GM12878 (cell line): ENCODE data around the gene CFAP53. TPM values are rescaled to one million over a fixed set of nuclear protein-coding genes. Genes with fewer than 3 reads are reported as not detected.

Source experiments
- ATF7 ChIP-seq: fragments of 450-650 bp; IDR thresholded peaks from 2 replicates; pipeline ENCODE4 v1.6.1; 2016; ENCODE audit warnings: low read depth, mild to moderate bottlenecking
- BMI1 ChIP-seq: fragments of 450-650 bp; IDR thresholded peaks from 2 replicates; pipeline ENCODE4 v1.6.1; 2016; ENCODE audit warnings: mild to moderate bottlenecking, moderate library complexity, borderline replicate concordance
- CBFB ChIP-seq: IDR thresholded peaks from 2 replicates; pipeline ENCODE4 v1.6.1; 2016; ENCODE audit warnings: antibody characterized with exemption, low read depth
- CBX3 ChIP-seq: fragments of 200-600 bp; sonication (generic); IDR thresholded peaks from 2 replicates; pipeline ENCODE4 v1.6.1; 2016; ENCODE audit warnings: low read depth, borderline replicate concordance
- CBX5 ChIP-seq: sonication (generic); IDR thresholded peaks from 2 replicates; pipeline ENCODE4 v1.6.1; 2016; ENCODE audit warnings: low read depth, moderate library complexity, mild to moderate bottlenecking, inconsistent platforms
- CHD1 ChIP-seq: IDR thresholded peaks from 2 replicates; pipeline ENCODE4 v1.6.1; 2012; ENCODE audit warnings: low read depth, low read length, improper control_type of control experiment
- CREM ChIP-seq: IDR thresholded peaks from 2 replicates; pipeline ENCODE4 v1.6.1; 2014; ENCODE audit warnings: antibody characterized with exemption, low read depth
- HDGF ChIP-seq: fragments of 450-650 bp; IDR thresholded peaks from 2 replicates; pipeline ENCODE4 v1.6.1; 2016; ENCODE audit warnings: antibody characterized with exemption
- KAT2A ChIP-seq: conservative IDR thresholded peaks from 2 replicates; pipeline ENCODE4 v1.6.1; 2011; ENCODE audit warnings: low read depth, low read length; ENCODE audit not compliant: control insufficient read depth
- MEF2B ChIP-seq: fragments of 450-650 bp; IDR thresholded peaks from 2 replicates; pipeline ENCODE4 v1.6.1; 2018; ENCODE audit warnings: mild to moderate bottlenecking, moderate library complexity; ENCODE audit not compliant: partially characterized antibody, poor library complexity, severe bottlenecking
- MXI1 ChIP-seq: fragments of 150-350 bp; IDR thresholded peaks from 2 replicates; pipeline ENCODE4 v1.6.1; 2011; ENCODE audit warnings: low read depth, mild to moderate bottlenecking, inconsistent platforms, low read length, improper control_type of control experiment
- NBN ChIP-seq: fragments of 450-650 bp; IDR thresholded peaks from 2 replicates; pipeline ENCODE4 v1.6.1; 2016
- NFYB ChIP-seq: IDR thresholded peaks from 2 replicates; pipeline ENCODE4 v1.6.1; 2011; ENCODE audit warnings: low read depth, mild to moderate bottlenecking, low read length, improper control_type of control experiment, moderate library complexity; ENCODE audit not compliant: insufficient read depth
- PBX3 ChIP-seq: IDR thresholded peaks from 2 replicates; pipeline ENCODE4 v1.6.1; 2011; ENCODE audit warnings: mild to moderate bottlenecking, low read depth, low read length, moderate library complexity; ENCODE audit not compliant: insufficient replicate concordance
- POLR2AphosphoS2 ChIP-seq: IDR thresholded peaks from 2 replicates; pipeline ENCODE4 v1.6.1; 2011; ENCODE audit warnings: low read depth, mild to moderate bottlenecking, low read length, improper control_type of control experiment, moderate library complexity
- POLR2AphosphoS5 ChIP-seq: IDR thresholded peaks from 2 replicates; pipeline ENCODE4 v1.6.1; 2011; ENCODE audit warnings: mild to moderate bottlenecking, low read length, inconsistent platforms
- RB1 ChIP-seq: fragments of 450-650 bp; formaldehyde crosslinking; IDR thresholded peaks from 2 replicates; pipeline ENCODE4 v1.6.1; 2017; ENCODE audit warnings: mild to moderate bottlenecking, borderline replicate concordance
- RBBP5 ChIP-seq: fragments of 200-600 bp; sonication (generic); conservative IDR thresholded peaks from 2 replicates; pipeline ENCODE4 v1.6.1; 2016
- RFX5 ChIP-seq: IDR thresholded peaks from 2 replicates; pipeline ENCODE4 v1.6.1; 2011; ENCODE audit warnings: low read depth, low read length, improper control_type of control experiment
- RUNX3 ChIP-seq: IDR thresholded peaks from 2 replicates; pipeline ENCODE4 v1.6.1; 2012; ENCODE audit warnings: low read length, inconsistent platforms
- SIN3A ChIP-seq: IDR thresholded peaks from 2 replicates; pipeline ENCODE4 v1.6.1; 2012; ENCODE audit warnings: low read depth, low read length, improper control_type of control experiment
- SIX5 ChIP-seq: IDR thresholded peaks from 2 replicates; pipeline ENCODE4 v1.6.1; 2011; ENCODE audit warnings: mild to moderate bottlenecking, low read depth, low read length, moderate library complexity; ENCODE audit not compliant: severe bottlenecking
- SREBF2 ChIP-seq: IDR thresholded peaks from 2 replicates; pipeline ENCODE4 v1.6.1; 2012; ENCODE audit warnings: mild to moderate bottlenecking, low read length
- STAT3 ChIP-seq: IDR thresholded peaks from 2 replicates; pipeline ENCODE4 v1.6.1; 2011; ENCODE audit warnings: low read depth, low read length, improper control_type of control experiment
- TARDBP ChIP-seq: IDR thresholded peaks from 2 replicates; pipeline ENCODE4 v1.6.1; 2016; ENCODE audit warnings: borderline replicate concordance
- TCF12 ChIP-seq: IDR thresholded peaks from 2 replicates; pipeline ENCODE4 v1.6.1; 2011; ENCODE audit warnings: low read depth, mild to moderate bottlenecking, low read length
- WRNIP1 ChIP-seq: IDR thresholded peaks from 2 replicates; pipeline ENCODE4 v1.6.1; 2011; ENCODE audit warnings: low read depth, low read length, improper control_type of control experiment, borderline replicate concordance
- YY1 ChIP-seq: IDR thresholded peaks from 2 replicates; pipeline ENCODE4 v1.6.1; 2011; ENCODE audit warnings: low read depth, mild to moderate bottlenecking, low read length
- ZNF24 ChIP-seq: fragments of 450-650 bp; IDR thresholded peaks from 2 replicates; pipeline ENCODE4 v1.6.1; 2017; ENCODE audit warnings: antibody characterized with exemption, mild to moderate bottlenecking
- polyA plus RNA-seq, 11 experiments: library from polyadenylated mRNA; depleted of rRNA in 4 of 11; unstranded in 6 of 11; stranded (reverse) in 5 of 11; fragments of >200 nt; fragmentation: Nextera tagmentation in 4 of 11; fragmentation: Illumina TruSeq in 1 of 11; extraction: Ambion mirVana in 4 of 11; extraction: Trizol in 1 of 11; gene quantifications; 1 replicate in 1 of 11; 2 replicates in 10 of 11; pipeline versions ENCODE4 v1.2.1 to v1.2.3, GENCODE V29; 2011 to 2016; ENCODE audit warnings: inconsistent platforms in 2 of 11, missing spikeins in 2 of 11, low read depth in 1 of 11
- total RNA-seq, 4 experiments: library from RNA; depleted of rRNA in 3 of 4; stranded (reverse); fragments of >200 nt in 3 of 4; fragmentation: Illumina TruSeq in 1 of 4; extraction: Trizol in 1 of 4; gene quantifications; 2 replicates each; pipeline versions ENCODE4 v1.2.1 to v1.2.3, GENCODE V29; 2013 to 2021
- TF ChIP-seq, protein P1 (sequence below): fragments of 450-650 bp; conservative IDR thresholded peaks from 2 replicates; pipeline ENCODE4 v1.6.1; 2017; ENCODE audit warnings: mild to moderate bottlenecking, moderate library complexity
- TF ChIP-seq, protein P2 (sequence below): fragments of 450-650 bp; IDR thresholded peaks from 2 replicates; pipeline ENCODE4 v1.6.1; 2014; ENCODE audit warnings: mild to moderate bottlenecking

CFAP53 gene
- total and polyA plus RNA-seq, 10 of the 15 experiments (the other 5 are each of a cell fraction or from before 2014, with no cell fraction given): 0.05 to 0.31 (median 0.12) TPM; not detected in 1

- TF ChIP-seq PBX3 (no peak), MXI1 (no peak), ZNF24 (0 out of 2 replicates have a peak, but pooled peaks have one; percentile 37), SIX5 (no peak), BMI1 (no peak; the same call in 1 of the 2 replicates), KAT2A (no peak), ATF7 (peak; percentile 95), CBX3 (no peak), RBBP5 (no peak), YY1 (no peak), CBX5 (no peak), MEF2B (peak; percentile 82), CREM (peak; percentile 74), SIN3A (no peak), POLR2AphosphoS2 (no peak), CBFB (peak; percentile 86), NFYB (no peak), HDGF (no peak), RUNX3 (peak; percentile 98), TARDBP (0 out of 2 replicates have a peak, but pooled peaks have one; percentile 59), STAT3 (0 out of 2 replicates have a peak, but pooled peaks have one; percentile 45), CHD1 (no peak; the same call in 1 of the 2 replicates), WRNIP1 (no peak), NBN (peak; percentile 97), POLR2AphosphoS5 (no peak), RFX5 (no peak; the same call in 1 of the 2 replicates), TCF12 (peak; percentile 60; the same call in 1 of the 2 replicates), RB1 (no peak), SREBF2 (no peak)
- TF ChIP-seq, protein P1, sequence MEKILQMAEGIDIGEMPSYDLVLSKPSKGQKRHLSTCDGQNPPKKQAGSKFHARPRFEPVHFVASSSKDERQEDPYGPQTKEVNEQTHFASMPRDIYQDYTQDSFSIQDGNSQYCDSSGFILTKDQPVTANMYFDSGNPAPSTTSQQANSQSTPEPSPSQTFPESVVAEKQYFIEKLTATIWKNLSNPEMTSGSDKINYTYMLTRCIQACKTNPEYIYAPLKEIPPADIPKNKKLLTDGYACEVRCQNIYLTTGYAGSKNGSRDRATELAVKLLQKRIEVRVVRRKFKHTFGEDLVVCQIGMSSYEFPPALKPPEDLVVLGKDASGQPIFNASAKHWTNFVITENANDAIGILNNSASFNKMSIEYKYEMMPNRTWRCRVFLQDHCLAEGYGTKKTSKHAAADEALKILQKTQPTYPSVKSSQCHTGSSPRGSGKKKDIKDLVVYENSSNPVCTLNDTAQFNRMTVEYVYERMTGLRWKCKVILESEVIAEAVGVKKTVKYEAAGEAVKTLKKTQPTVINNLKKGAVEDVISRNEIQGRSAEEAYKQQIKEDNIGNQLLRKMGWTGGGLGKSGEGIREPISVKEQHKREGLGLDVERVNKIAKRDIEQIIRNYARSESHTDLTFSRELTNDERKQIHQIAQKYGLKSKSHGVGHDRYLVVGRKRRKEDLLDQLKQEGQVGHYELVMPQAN: no peak
- TF ChIP-seq, protein P2, sequence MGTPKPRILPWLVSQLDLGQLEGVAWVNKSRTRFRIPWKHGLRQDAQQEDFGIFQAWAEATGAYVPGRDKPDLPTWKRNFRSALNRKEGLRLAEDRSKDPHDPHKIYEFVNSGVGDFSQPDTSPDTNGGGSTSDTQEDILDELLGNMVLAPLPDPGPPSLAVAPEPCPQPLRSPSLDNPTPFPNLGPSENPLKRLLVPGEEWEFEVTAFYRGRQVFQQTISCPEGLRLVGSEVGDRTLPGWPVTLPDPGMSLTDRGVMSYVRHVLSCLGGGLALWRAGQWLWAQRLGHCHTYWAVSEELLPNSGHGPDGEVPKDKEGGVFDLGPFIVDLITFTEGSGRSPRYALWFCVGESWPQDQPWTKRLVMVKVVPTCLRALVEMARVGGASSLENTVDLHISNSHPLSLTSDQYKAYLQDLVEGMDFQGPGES: no peak
Measured at GRCh38 chr18:50315100-50315871, 49.0 kb upstream of the CFAP53 start (continued).
